HG02610 (cell line): Measurements from ENCODE around the gene XYLT1.

Source experiments
- ATAC-seq: cut with Tn5 transposase; IDR thresholded peaks from one replicate; pipeline ENCODE4 v1.9.1; 2021; ENCODE audit warnings: mild to moderate bottlenecking, moderate library complexity; ENCODE audit not compliant: unreplicated experiment

The XYLT1 gene

GRCh38 chr16:17362946-17363345, 107.8 kb downstream of the XYLT1 start:
- ATAC-seq = no peak

GRCh38 chr16:17362183-17362582, 108.6 kb downstream of the XYLT1 start:
- no peak for ATAC-seq

- ATAC-seq = no peak
These were observed 110.1 kb downstream of the XYLT1 start for GRCh38 chr16:17360693-17361122.

GRCh38 chr16:17359788-17360390, 110.9 kb downstream of the XYLT1 start:
- no peak for ATAC-seq

DNA sequence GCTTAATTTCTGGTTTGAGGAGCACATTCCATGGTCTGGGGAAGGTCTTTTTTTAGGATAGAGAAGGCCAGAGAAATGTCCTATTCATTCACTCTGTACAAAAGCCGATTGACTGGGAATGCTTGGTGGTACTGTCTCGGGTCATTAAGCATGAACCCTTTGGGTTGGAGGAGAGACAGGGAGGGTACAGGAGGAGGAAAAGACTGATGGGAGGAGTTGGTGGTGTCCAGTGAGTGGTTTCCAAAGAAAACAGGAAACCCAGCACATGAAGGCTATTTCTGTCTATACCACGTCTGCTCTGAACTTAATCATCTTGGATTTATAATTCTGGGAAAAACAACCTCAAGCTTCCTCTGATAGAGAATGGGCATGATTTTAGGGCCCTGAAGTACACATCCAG, 111.9 kb downstream of the XYLT1 start:
- no peak for ATAC-seq

DNA sequence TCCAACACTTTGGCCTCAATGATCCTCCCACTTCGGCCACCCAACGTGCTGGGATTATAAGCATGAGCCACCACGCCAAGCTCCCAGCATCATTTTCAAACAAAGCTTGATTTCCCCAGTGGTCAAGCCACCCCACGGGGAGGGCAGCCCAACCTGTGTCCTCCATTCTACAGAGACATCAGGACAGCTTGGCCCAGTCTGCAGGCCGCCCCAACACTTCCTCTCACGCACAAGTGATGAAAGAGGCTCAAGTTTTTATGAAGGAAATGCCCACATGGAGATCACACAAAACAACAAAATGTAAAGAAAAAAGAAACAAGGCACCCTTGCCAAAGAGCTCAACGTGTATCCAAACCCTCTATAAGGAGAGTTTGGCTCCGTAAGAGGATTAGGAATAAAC, 112.4 kb downstream of the XYLT1 start:
- ATAC-seq = no peak

DNA sequence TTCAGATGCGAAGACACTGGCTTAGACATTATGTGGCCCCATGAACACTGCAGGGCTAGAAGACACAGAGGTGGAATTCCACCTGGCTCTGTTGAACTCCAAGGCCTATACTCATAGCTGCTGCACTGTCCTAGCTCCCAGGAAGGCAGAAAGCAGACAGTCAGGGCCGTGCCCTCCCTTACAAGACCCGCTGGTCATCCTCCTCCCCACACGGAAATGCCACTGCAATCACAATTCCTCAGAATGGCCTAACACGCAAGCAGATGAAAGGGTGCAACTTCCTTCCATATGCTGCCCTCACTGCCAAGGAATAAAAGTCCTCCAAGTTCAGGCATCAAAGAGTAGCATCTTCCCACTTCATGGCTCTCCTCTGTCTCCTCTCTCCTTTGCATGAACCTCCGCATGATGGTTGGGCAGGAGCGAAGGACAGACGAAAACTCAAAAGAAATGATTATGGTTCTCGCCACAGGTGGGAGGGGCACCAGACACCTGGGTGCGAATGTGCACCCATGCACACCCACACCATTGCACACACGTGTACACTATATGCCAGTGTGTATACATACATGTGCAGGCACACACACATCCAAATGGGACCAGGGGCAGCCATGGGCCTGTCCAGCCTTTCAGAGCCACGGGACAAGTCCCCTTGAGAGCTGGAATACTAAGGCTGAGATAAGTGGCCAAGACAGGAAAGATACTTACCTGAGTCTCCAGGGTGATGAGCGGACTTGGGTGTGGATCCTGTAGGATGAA, 113.3 kb downstream of the XYLT1 start:
- no peak for ATAC-seq

DNA sequence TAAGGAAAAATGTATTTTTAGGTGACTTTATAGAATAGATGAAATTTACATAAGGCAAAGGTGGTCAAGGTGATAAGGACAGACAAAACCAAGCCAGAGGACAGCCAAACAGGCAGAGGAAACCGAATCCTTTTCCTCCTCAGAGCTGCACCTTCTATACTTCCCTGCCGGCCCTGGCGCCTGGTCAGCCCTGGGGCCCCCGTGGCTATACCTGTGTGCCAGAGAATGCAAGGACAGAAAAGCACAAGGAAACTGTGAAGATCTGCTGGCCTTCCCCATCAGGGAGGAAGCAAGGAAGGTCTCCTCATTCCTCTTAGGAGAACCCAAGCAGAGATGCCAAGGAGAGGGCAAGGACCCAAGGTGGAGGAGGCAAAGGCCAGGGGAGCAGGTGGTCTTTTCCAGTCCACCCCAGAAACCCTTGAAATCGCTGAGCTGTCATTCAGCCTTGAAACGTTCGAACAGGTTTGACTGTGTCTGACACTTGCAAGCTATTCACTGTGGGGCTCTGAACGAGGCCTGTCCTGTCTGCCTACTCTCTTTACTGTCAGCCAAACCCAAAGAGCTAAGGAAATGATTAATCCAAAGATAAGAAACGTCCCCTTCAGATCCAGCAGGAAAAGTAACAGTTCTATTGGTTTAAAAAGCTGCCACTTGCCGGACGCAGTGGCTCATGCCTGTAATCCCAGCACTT, 114.4 kb downstream of the XYLT1 start:
- no peak for ATAC-seq

DNA sequence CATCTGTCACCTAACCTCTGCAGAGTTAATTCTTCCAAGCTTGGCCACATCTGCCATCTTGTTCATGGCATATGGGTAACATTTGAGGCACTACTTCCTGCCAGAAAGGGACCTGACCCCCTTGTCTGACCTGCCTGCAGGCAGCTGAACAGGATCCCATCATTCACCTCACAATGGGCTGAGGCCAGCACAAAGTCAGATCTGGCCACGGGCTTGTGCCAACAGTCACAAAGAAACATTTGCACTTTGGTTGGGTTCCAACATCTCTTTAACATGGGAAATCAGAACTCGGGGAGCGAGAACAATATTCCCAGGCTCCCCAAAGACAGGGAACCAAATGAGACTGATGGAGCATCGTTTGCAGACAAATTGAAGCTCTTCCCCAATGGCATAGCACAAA, 116.1 kb downstream of the XYLT1 start:
- ATAC-seq = no peak

- ATAC-seq = no peak
These were observed 116.6 kb downstream of the XYLT1 start for GRCh38 chr16:17354141-17354601.

DNA sequence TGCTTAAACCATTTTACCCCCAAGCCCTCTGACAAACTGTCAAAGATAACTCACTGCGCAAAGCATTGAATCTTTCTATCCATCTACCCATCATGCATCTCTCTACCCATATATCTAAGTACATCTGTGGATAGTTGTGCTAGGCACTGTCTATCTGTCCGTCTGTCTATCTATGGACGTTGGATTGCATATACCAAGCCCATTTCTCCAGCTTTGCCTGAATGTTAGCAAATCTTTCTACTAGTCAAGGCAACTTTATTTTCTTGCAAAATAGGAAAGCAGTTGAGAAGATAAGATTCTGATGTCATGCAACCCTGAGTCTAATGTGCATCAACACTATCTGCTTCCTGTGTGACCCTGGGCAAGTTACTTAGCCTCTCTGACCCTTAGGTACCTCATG, 117.2 kb downstream of the XYLT1 start:
- no peak for ATAC-seq

GRCh38 chr16:17351441-17352035, 119.2 kb downstream of the XYLT1 start:
- ATAC-seq = no peak

DNA sequence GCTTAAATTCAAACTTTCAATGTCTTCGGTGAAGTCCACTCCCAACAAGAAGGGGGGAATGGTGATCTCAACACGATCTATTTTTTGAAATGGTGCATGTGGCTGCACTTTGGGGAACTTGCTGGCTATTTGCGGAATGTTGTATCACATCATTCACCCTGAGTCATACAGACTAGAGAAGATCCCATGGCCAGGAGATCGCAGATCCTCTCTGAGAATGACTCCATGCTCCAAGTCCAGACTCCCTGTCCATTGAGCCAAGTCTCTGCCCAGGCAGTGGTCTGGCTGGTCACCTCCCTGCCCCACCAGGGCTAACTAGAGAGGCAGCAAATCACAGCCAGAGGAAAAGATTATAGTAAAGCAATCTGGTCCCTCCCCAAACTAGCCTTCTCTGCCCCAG, 120.6 kb downstream of the XYLT1 start:
- no peak for ATAC-seq

DNA sequence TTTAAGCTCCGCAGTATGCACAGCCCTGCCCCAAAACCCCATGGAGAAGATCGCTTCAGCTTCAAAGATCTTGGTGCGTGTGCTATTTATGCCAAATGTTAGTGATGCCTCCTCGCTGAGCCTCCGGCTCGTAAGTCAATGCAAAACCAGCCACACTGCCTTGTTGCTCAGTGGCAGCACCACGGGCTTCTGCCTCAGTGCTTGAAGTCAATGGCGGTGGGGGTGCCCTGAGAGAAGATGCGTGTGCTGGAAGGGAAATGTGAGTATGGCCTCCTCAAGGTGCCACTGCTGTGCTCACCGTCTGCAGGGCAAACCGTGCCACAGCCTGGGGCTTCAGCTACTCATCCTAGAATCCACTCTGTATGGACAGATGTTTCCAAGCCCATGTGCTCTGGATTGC, 121.9 kb downstream of the XYLT1 start:
- ATAC-seq = no peak

DNA sequence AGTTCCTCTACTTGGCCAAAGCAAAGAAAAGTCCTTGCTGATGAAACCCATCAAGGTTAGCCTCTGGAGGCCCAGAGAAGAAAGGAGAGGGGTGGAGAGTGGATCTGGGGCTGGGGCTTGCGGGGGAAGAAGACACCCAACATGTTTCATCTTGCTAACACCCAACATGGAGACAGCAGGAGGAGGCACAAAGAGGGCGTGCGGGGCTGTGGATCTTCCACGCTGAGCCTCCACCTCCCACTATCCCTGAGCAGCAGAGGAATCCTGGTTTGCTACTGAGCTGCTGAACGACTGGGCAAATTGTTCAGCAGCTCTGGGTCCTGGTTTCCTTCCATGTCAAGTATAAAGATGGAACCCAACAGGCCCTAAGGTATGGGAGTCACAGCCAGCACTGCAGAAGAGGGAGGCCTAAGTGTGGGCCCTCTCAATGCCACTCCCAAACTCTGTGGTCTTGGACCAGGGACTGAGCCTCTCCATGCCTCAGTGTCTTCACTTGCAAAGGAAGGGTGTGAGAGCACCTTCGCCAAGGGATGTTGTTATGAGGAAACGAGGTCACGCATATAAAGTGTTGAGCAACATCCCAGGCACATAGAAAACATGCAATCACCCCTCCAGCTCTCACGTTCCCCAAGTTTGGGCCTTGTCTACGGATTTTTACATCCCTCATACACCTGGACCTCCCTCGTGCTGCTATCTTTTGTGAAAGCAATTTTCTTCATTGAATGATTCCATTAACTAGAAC, 122.5 kb downstream of the XYLT1 start:
- ATAC-seq = no peak

GRCh38 chr16:17347624-17348023, 123.1 kb downstream of the XYLT1 start:
- no peak for ATAC-seq

GRCh38 chr16:17346621-17347569, 123.9 kb downstream of the XYLT1 start:
- ATAC-seq = no peak

GRCh38 chr16:17345043-17345442, 125.7 kb downstream of the XYLT1 start:
- ATAC-seq = no peak

DNA sequence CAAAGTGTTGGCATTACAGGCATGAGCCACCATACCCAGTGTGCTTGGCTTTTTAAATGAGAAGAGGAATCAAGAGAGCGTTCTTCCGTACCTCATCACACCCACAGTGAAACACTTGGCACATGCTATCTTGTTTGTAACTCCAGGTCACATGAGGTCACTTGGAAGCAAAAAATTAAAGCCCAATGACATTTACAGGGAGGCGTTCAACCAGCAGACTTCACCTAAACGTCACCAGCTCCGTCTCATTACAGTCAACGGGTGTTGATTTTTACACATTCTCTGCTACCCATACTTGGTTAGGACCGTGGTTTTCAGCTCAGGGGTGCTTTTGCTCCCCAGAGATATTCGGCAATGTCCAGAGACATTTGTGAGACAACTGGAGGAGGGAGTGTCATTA, 127.0 kb downstream of the XYLT1 start:
- no peak for ATAC-seq

DNA sequence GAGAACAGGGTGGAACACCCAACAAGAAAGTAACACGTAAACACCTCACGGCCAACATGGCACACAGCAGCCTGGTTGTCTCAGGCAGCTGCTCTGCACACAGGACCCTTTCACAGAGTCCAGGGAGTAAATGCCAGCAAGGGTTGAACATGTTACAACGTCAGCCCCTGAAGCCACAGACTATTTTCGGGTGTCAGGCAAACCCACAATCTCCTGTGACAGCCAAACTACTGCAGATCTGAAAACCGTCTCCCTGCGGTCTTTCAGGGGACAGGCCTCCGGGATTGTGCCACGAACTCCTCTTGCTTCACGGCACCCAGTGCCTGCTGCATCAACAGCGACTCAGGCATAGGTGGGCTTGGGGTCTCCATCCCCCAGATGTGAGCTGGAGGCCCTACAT, 127.7 kb downstream of the XYLT1 start:
- no peak for ATAC-seq
